CMK (cell line): ENCODE results near the gene ANO6.

Experiments used
- DNase-seq: peaks from one replicate; pipeline ENCODE4 v3.0.0-alpha.2; 2010; ENCODE audit warnings: low read depth

ANO6 gene

GRCh38 chr12:45458854-45459807 is 243.2 kb downstream of the ANO6 start:
- no peak for DNase-seq

DNA sequence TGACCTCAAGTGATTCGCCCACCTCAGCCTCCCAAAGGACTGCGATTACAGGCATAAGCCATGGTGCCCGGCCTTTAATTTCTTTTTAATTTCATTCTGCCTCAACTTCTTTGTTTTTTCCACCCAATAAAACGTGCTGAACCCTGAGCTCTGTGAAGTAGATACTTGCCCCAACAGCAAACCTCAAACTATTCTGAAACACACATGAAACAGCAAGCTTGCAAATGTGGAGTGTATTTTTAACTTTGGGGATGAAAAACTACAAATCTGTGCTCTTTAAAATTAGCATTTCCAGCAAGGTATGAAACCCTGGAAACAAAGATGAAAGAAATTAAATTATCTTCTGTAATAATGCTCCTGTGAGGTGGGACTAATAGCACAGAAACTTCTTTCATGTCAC is 246.6 kb downstream of the ANO6 start:
- no peak for DNase-seq

GRCh38 chr12:45464699-45465098 is 248.8 kb downstream of the ANO6 start:
- DNase-seq = no peak

DNA sequence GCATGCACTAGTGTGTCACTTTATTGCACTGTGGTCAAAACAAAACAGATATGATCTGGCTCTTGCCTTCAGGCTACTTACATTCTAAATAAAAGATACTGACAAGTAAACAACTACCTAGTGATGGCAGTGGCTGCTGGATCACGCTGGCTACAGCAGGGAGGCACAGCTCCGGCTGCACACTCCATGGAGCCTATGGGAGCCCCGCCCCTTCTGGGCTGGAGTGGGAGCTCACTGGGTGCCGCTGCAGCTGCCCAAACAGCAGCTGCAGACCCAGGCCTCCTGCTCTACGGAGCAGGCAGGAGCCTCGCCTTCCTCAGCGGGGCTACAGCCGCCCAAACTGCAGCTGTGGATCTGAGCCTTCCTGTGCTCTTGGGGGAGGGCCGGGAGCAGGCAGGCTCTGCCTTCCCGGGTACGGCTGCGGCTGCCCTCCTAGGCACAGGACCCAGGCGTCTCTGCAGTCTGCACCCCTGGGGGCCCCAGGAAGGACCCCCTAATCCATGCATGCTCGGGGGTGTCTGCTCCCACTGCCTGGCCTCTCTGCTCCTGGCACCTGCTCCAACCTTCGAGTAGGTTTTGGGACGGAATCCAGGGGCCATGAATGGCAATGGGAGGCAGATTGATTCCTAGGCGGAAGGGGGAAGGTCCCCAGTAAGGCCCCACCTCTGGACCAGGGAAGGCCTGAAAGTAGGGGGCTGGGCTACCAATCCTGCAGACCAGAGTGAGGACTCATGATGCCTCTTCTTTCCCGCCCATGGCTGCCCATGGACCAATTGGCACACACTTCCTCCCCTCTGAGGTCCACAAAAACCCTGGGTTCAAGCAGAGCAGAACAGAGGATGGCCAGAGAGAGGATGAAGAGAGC is 253.1 kb downstream of the ANO6 start:
- DNase-seq = no peak

DNA sequence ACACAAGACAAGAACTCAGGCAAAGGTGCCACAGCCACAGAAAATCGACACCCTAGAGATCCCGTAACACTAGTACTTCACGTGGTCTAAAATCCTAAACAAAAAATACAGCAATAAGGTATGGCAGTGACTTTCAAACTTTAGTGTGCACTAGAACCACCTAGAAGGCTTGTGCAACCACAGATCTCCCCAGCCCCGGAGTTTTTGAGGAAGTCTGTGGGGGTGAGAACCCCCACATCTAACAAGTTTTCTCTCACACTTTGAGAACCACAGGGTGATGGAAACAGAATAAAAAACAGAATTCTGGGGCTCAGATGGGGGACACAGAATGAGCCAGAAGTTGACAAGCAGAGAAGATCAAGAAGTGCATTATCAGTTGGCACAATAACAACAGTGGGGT is 254.0 kb downstream of the ANO6 start:
- DNase-seq = no peak

DNA sequence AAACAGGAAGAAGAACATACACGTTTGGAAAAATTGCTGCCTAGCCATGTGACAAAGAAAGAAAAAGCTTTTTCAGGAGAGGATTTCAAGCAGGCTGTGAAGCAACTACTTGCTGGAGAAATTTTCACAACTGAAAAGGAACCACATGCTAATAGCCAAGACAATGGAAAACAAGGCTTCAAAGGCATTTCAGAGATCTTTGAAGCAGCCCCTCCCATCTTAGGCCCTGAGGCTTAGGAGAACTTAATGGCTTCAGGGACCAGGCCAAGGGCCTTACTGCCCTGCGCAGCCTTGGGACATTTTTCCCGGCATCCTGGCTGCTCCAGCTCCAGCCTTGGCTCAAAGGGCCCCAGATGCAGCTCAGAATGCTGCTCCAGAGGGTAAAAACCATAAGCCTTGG is 257.7 kb downstream of the ANO6 start:
- DNase-seq = no peak

DNA sequence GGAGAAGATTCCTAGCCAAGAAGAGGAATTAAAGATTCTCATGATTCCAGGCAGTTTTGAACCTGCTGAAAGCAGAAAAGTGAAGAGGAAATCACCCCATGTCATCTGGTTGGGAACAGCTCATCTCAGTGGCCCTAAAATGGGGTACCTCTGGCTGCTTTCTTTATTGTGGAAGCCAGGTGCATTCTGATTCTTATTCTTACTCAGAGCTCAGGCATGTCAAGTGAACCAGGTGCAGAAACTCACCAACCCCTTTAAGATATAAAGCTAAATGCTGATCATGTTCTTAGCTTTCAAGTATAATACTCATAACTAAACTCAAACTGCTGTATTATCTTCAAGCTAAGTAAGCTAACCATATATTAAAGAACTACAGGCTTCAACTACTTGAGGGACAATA is 259.7 kb downstream of the ANO6 start:
- DNase-seq = no peak

DNA sequence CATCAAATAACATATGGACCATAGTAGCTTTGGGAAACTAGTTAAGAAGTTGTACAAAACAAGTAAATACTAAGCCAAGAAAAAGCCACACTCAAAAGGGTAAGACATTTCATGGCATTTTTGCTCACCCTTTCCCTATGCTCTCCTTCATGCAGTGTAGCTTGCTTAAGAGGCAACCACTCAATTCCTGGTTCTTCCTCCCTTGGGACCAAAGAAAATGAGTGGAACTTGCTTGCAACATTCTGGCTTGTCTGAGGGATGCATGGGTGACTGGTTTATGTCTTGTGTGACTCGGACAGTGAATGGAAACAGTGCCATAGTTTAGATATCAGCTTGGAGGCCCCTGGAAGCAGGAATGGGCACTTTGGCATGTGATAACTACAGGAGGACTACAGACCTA is 261.6 kb downstream of the ANO6 start:
- no peak for DNase-seq

DNA sequence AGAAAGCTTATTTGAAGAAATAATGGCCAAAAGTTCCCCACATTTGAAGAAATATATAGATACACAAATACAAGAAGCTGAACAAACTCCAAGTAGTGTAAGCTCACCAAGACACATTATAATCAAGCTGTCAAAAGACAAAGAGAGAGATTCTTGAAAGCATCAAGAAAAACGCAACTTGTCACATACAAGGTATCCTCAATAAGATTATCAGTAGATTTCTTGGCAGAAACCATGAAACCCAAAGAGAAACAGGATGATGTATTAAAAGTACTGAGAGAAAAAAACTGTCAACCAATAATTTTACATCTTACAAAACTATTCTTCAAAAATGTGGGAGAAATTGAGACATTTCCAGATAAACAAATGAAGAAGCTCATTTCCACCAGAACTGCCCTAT is 263.0 kb downstream of the ANO6 start:
- DNase-seq = no peak

GRCh38 chr12:45481746-45482145 is 265.9 kb downstream of the ANO6 start:
- DNase-seq = no peak

DNA sequence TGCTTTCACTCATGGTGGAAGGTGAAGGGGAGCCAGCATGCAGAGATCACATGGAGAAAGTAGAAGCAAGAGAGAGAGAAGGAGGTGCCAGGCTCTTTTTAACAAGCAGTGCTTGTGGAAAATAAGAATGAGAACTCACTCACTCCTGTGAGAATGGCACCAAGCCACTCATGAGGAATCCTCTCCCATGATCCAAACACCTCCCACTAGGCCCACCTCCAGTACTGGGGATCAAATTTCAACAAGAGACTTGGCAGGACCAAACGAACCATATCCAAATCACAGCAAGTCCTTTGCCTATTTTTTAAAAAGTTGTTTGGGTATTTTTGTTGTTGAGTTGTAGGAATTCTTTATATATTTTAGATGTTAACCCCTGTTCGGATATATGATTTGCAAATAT is 267.7 kb downstream of the ANO6 start:
- DNase-seq = no peak
